HG02852 (cell line): ENCODE measurements around the gene TSPAN9.

Experiments used
- ATAC-seq: cut with Tn5 transposase; IDR thresholded peaks from one replicate; pipeline ENCODE4 v1.9.1; 2021; ENCODE audit warnings: mild to moderate bottlenecking, moderate library complexity; ENCODE audit not compliant: unreplicated experiment

Gene TSPAN9

GRCh38 chr12:3305904-3306619 is 228.9 kb downstream of the TSPAN9 start:
- ATAC-seq = no peak

DNA sequence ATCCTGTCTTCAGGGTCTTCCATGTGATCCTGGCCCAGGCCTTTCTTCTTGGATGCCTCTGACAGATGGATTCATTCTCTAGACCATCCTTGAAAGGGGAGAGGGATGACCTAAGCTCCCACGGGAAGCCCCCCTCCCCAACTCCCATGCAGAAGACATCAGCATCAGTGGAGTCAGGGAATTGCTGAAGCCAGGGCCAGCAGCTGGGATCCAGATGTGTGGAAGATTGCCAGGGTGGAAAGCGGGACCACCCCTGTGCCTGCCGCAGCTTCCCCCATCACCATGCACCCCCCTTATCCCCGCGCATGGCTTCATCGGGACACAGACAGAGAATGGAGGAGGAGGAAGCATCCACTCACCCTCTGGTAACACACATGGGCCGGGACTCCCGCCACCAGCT is 230.2 kb downstream of the TSPAN9 start:
- ATAC-seq = no peak

- no peak for ATAC-seq
Observed at GRCh38 chr12:3308063-3308462, 230.9 kb downstream of the TSPAN9 start.

DNA sequence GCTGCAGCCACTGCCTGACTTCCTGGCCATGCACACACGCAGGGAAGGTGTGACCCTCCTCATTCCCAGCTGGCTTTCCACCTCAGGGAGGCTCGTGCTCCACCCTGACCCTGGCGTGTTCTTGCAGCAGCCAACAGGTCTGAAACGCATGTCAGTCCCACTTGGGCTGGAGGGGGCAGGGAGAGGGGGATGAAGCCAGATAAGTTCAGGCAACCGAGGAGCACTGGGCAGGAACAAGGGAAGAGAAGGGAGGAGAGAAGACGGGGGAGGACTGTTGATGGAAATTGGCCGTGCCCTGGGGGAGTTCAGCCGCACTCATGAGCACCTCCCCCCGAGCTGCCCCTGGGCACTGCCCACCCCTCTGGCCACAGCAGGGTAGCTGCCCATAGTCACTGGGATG is 231.4 kb downstream of the TSPAN9 start:
- ATAC-seq = no peak

GRCh38 chr12:3309805-3310204 is 232.6 kb downstream of the TSPAN9 start:
- no peak for ATAC-seq

- ATAC-seq = no peak
Observed at GRCh38 chr12:3310271-3311026, 233.3 kb downstream of the TSPAN9 start.

GRCh38 chr12:3311027-3311402 is 233.8 kb downstream of the TSPAN9 start:
- no peak for ATAC-seq

GRCh38 chr12:3311491-3312103 is 234.4 kb downstream of the TSPAN9 start:
- ATAC-seq = no peak

GRCh38 chr12:3313066-3313465 is 235.9 kb downstream of the TSPAN9 start:
- no peak for ATAC-seq

DNA sequence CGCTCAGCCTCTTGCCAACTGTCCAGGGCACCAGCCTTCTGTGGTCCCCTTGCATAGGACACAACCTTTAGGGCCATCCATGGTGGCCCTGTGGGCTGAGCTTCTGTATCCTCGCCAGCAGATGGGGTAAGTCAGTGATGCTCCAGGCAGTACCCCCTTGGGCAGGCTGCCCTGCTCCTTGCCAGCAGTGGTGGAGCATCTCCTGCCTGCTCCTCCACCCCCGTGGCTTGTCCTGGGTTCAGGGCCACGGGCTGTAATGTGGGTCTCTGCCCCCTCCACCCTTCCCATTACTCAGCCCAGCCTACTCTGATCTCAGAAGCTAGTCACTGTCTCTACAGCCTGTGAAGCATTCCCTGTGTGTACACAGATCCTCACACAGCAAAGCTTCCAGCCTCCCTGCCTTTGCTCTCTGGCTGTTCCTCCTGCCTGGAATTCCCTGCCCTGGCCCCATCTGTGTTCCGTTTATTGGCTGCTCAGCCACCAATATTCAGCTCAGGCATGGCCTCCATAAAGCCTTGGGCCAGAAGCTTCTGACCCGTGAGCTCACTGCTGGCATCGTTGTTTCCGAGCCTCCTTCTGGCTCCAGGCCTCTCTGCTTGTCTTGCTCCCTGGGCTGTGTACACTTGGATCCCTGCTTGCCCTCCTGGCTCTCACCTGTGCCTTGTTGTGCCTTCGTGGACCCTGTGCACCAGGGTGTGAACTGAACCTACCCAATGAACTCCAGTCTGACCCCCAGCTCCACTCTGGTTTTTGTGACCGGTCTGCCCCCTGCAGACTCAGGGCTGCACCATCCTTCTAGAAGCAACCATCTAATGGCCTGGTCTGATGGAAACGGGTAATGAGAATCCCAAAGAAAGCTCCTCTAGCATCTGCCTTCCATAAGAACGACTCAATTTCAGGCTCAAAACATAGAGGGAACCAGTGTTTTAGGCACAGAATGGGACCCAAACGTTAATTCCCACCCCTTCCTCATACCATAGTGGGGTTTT is 236.8 kb downstream of the TSPAN9 start:
- no peak for ATAC-seq

GRCh38 chr12:3315201-3315661 is 238.1 kb downstream of the TSPAN9 start:
- no peak for ATAC-seq

- no peak for ATAC-seq
Observed at GRCh38 chr12:3316776-3317480, 239.7 kb downstream of the TSPAN9 start.

DNA sequence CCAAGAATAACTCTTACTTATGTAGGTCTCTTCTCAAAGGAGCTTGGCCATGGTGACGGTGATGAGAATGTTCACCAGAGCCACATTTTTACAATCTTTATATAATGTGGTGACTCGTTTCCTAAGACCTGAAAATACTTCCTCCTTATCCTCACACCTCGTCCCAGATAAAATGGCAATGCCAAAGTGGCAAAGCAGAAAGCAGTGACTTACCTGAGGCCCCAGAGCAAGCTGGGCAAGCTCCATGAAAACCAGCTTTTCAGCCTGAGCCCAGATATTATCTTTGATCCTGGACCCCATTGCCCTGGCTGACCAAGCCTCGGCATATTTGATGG is 240.3 kb downstream of the TSPAN9 start:
- ATAC-seq = no peak

DNA sequence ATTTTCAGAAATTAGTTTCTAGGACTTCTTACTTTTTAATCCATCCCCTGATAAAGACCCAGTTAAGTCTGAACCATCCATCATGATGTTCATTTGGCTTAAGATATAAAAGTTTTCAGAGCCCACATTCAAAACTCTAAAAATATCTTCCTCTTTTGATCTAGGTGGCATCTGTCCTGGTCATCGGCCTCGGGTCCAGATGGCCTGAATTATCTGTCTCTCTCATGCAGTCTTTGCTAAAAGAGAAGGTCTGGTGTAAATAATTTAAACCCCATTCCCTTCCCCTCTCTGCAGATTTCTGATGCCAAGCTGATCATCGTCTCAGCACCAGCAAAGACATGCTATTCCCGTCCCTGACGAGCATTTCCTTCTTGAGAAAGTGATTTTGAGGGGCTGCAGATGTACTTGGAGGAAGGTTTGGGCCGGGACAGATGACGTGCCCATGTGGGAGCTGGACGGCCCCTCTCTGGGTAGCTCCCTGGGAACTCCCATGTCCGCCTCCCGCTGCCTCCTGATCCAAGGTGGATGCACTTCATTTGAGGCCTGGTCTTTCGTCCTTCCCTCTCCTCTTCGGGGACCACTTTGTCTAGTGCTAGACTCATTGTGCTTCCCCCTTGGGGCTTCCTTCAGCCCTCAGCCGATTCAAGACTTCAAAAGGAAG is 240.8 kb downstream of the TSPAN9 start:
- ATAC-seq = no peak

DNA sequence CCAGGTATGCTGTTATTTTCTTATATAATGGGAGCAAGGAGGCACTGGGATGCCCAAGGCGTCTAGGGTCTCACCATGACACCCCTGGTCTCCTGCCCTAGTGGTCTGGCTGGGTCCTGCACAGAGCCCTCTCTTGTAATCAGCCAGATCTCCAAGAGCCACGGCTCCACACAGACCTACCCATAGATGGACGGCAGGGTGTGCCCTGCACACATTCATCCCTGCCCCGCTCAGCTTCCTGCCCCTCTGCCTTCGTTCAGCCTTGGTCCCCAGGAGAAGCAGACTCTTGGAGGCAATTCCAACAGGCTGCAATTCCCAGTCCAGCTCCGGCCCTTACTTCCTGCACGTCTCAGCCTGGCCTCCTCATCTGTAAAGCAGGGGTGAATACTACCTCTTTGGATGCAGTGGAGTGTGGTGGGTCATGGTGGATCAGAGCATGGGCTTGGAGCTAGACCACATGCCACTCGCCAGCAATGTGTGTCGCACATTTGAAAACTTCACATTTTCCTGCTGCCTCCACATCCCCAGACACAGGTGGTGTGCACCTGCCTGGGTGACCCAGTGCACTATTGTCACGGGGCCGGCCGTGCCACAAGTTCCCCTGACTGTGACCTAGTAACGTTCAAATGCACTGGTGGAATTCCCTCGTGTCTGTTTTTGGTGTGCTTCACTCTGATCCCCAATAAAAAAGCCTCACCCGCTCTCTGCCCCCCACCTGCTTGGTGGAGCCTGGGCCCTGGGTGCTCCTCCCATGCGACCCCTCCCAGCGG is 242.7 kb downstream of the TSPAN9 start:
- no peak for ATAC-seq

- ATAC-seq = no peak
Observed at GRCh38 chr12:3320881-3321509, 243.8 kb downstream of the TSPAN9 start.

DNA sequence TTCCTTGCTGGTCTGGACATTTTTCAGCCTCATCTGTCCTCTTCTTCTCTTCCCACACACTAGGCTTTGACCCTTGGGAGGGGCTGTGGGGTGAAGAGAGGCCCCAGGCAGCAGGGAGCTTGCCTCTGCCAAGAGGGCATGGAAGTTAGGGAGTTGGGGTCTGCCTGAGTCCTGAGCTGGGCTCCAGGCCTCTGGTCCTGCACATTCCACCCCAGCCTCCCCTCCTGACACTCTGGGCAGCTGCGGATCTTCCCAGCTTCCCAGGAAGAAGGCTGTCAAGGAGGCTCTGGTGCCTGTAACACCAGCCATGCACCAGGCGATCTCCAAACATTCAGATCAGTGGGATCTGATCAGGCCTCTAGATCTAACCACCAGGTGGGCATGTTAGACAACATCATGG is 244.7 kb downstream of the TSPAN9 start:
- no peak for ATAC-seq

GRCh38 chr12:3323002-3323685 is 246.0 kb downstream of the TSPAN9 start:
- no peak for ATAC-seq
